Measurements from ENCODE around the gene HOXD3. TPM values are rescaled to one million over a fixed set of nuclear protein-coding genes. Genes with fewer than 3 reads are reported as not detected.

The HOXD3 gene
- total and polyA plus RNA-seq, 4 donors, result 0.07 to 2.5 (median 0.64) TPM

DNA sequence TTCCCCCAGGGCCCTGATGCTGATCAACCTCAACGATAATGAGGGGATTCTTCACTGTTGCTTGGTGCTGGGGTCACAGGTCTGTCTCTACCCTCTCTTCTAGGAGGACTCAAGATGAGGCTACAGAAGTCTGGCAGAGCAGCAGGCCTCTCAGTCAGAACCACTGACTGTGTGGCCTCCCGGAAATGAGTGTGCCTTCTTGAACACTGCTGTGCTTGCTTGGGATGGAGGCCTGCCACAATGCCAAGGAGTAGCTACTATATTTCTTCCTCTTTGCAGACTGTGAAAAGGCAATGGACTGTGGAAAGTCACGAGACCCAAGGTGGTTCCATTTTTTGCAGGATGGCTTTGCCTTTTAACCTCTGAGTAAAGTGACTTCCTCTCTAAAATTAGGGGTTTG lies 25.6 kb downstream of the HOXD3 start:
- peaks cover 14 to 78% (median 70%) of the 10 kb centered on the region in 3 donors for H3K27me3 ChIP-seq (ENCODE audit: control insufficient read depth in 3 of 3, insufficient read depth in 3 of 3, low read length in 2 of 3)

DNA sequence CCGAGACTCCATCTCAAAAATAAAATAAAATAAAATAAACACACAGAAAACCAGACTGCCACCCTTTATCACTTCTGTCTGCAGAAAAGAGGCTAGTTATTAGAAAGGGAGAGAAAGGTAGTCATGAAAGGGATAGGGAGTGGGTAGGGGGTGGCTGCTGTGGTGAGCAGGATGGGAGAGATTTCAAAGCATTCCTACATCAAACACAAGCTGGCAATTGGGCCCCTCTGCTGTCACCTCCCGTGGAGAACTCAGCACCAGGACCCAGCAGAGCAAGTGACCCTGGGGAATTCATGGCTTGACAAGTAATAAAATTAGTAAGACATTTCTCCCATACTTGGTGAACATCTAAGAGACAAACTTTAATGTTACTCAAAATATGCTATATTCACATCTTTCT lies 27.6 kb downstream of the HOXD3 start:
- 68 to 78% methylated on average over 2 of the region's 2 CpGs for WGBS, 2 donors
- ATAC-seq (ENCODE audit: insufficient read depth, low FRiP score) (no peak), DNase-seq (no peak)
- Histone ChIP-seq H3K4me1 (ENCODE audit: control insufficient read depth in 5 of 5, insufficient read depth in 5 of 5, low read length in 5 of 5) (peaks cover 0 to 28% (median 12%) of the 10 kb centered on the region in 5 donors), H3K9me3 (ENCODE audit: control insufficient read depth in 4 of 4, insufficient read depth in 3 of 4, low read length in 3 of 4) (no peaks in the 10 kb centered on the region), H3K9ac (ENCODE audit: insufficient read depth in 1 of 2, low read length in 2 of 2) (no peak overlapping the region), H3K4me3 (no peak overlapping the region), H3K27ac (ENCODE audit: low read depth in 1 of 2, low read length in 1 of 2) (no peak overlapping the region), H3K36me3 (ENCODE audit: control insufficient read depth in 4 of 4, insufficient read depth in 4 of 4, low read length in 4 of 4) (no peaks in the 10 kb centered on the region), H3K27me3 (ENCODE audit: control insufficient read depth in 3 of 3, insufficient read depth in 3 of 3, low read length in 2 of 3) (peaks cover 7 to 79% (median 68%) of the 10 kb centered on the region in 3 donors)
- TF ChIP-seq, protein P1, sequence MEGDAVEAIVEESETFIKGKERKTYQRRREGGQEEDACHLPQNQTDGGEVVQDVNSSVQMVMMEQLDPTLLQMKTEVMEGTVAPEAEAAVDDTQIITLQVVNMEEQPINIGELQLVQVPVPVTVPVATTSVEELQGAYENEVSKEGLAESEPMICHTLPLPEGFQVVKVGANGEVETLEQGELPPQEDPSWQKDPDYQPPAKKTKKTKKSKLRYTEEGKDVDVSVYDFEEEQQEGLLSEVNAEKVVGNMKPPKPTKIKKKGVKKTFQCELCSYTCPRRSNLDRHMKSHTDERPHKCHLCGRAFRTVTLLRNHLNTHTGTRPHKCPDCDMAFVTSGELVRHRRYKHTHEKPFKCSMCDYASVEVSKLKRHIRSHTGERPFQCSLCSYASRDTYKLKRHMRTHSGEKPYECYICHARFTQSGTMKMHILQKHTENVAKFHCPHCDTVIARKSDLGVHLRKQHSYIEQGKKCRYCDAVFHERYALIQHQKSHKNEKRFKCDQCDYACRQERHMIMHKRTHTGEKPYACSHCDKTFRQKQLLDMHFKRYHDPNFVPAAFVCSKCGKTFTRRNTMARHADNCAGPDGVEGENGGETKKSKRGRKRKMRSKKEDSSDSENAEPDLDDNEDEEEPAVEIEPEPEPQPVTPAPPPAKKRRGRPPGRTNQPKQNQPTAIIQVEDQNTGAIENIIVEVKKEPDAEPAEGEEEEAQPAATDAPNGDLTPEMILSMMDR (IDR thresholded peaks at IDR 0.05; ENCODE audit: control extremely low read depth, extremely low read depth), result no peak

More for the DNA sequence above, 25.6 kb downstream of the HOXD3 start:
- Histone ChIP-seq H3K9me3 (ENCODE audit: control insufficient read depth in 4 of 4, insufficient read depth in 3 of 4, low read length in 3 of 4) (peaks cover 0 to 3% (median 0%) of the 10 kb centered on the region in 4 donors), H3K4me1 (ENCODE audit: control insufficient read depth in 5 of 5, insufficient read depth in 5 of 5, low read length in 5 of 5) (peaks cover 0 to 17% (median 4%) of the 10 kb centered on the region in 5 donors), H3K36me3 (ENCODE audit: control insufficient read depth in 4 of 4, insufficient read depth in 4 of 4, low read length in 4 of 4) (no peaks in the 10 kb centered on the region), H3K27ac (ENCODE audit: low read depth in 1 of 2, low read length in 1 of 2) (no peak overlapping the region), H3K4me3 (no peak overlapping the region), H3K9ac (ENCODE audit: insufficient read depth in 1 of 2, low read length in 2 of 2) (no peak overlapping the region)
- TF ChIP-seq, protein P1 (IDR thresholded peaks at IDR 0.05; ENCODE audit: control extremely low read depth, extremely low read depth), result no peak
- WGBS, 2 donors, result 78 to 79% methylated on average over 3 of the region's 3 CpGs
- DNase-seq (no peak), ATAC-seq (ENCODE audit: insufficient read depth, low FRiP score) (no peak)

DNA sequence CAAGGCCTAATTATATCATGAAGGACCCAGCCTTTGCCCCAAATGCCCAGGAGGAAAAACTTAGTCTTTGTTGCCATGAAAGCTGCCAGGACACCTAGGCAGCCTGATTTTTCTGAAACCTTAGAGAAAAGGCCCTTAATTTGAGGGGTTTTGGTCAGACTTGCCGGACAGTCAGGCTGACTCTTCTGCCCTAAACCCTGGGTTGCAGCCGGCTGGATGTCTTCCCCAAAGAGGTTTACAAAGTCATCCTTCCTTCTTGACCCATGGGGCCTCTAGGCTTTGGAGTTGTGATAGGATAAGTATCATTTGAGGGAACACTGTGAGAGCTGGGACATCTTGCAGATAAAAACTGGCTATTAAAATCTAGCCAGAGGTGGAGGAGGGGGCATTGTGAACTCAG lies 28.9 kb downstream of the HOXD3 start:
- Histone ChIP-seq H3K27me3 (ENCODE audit: control insufficient read depth in 3 of 3, insufficient read depth in 3 of 3, low read length in 2 of 3) (peaks cover 5 to 76% (median 67%) of the 10 kb centered on the region in 3 donors), H3K9ac (ENCODE audit: insufficient read depth in 1 of 2, low read length in 2 of 2) (no peak overlapping the region), H3K27ac (ENCODE audit: low read depth in 1 of 2, low read length in 1 of 2) (no peak overlapping the region), H3K36me3 (ENCODE audit: control insufficient read depth in 4 of 4, insufficient read depth in 4 of 4, low read length in 4 of 4) (no peaks in the 10 kb centered on the region), H3K4me1 (ENCODE audit: control insufficient read depth in 5 of 5, insufficient read depth in 5 of 5, low read length in 5 of 5) (peaks cover 0 to 29% (median 12%) of the 10 kb centered on the region in 5 donors), H3K9me3 (ENCODE audit: control insufficient read depth in 4 of 4, insufficient read depth in 3 of 4, low read length in 3 of 4) (no peaks in the 10 kb centered on the region), H3K4me3 (no peak overlapping the region)
- TF ChIP-seq, protein P1 (IDR thresholded peaks at IDR 0.05; ENCODE audit: control extremely low read depth, extremely low read depth), result no peak
- ATAC-seq (ENCODE audit: insufficient read depth, low FRiP score) (no peak), DNase-seq (no peak)
- WGBS, 2 donors, result 86 to 88% methylated on average over 2 of the region's 2 CpGs

Data from lung (tissue), 12 donors.